ENCODE results near the gene ZNF530. TPM values are rescaled to one million over a fixed set of nuclear protein-coding genes. Genes with fewer than 3 reads are reported as not detected.
A peak's percentile ranks its signal among the peaks of the same experiment; 100 is the strongest.

ZNF530 gene
- polyA plus RNA-seq, 3 donors from 2014 or later, result 2.9 to 8.0 (median 5.2) TPM

DNA sequence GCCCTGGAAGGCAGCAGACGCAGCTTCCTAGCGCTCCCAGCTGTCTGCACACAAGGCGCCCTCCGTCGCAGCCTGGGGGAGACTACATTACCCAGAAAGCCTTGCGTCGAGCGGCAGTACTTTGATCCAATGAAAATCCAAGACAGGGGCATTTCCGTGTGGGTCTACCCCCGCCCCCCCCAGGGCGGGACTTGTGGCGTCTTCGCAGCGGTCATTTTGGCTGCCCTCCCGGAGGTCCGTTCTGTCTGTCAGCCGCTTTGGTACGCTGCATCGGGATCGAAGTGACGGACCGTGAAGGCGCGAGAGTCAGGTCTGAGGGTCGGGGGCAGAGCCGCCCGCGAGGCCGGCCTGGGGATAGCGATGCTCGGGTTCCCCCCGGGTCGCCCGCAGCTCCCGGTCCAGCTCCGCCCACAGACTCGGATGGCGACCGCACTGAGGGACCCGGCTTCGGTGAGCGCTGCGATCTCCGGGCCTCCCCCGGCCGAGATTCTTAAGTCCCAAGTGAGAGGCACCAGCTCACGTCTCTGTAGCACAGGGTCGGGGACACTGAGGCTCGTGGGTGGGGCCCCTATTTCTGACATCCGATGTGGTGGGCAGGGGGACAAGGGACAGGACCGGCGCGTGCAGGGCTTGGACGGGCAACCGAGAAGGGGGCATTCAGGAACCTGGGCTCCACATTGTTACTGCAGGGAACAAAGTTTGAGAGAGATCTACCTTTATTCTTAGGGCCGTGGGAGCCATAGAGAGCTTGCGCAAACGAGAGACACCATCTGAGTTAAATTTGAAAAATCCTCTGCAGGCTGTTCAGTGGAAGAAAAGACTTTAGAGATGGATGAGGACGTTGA lies 33.5 kb downstream of the ZNF530 start, which contains the start of gene ZNF211:
TSS of gene ZNF211 (plus strand) at position 182 of the 845 bp plus-strand sequence. CDS start at position 361, 179 bp downstream.
- peaks cover 28 to 47% of the 10 kb centered on the region in 2 donors for H3K4me1 Mint-ChIP-seq
- DNase-seq, result peak; percentile 86 to 89 (median 88)
- H3K27me3 Mint-ChIP-seq (ENCODE audit: low read depth in 3 of 3), result peaks cover 1 to 5% (median 4%) of the 10 kb centered on the region in 3 donors
- peaks cover 20 to 35% (median 31%) of the 10 kb centered on the region in 6 donors for H3K9me3 Mint-ChIP-seq
- H3K4me3 Mint-ChIP-seq, result peak within 1 kb of the TSS; percentile 93 to 95 (median 94)
- H3K36me3 Mint-ChIP-seq, result peaks cover 35 to 51% (median 40%) of the 10 kb centered on the region in 3 donors
- H3K27ac Mint-ChIP-seq, result peak within 1 kb of the TSS; percentile 82 to 93 (median 88)

- Mint-ChIP-seq H3K4me1 (peaks cover 28 to 47% of the 10 kb centered on the region in 2 donors), H3K4me3 (peak overlapping the region; percentile 93 to 95 (median 94)), H3K27ac (peak overlapping the region; percentile 82 to 93 (median 88)), H3K9me3 (peaks cover 25 to 35% (median 32%) of the 10 kb centered on the region in 6 donors), H3K27me3 (ENCODE audit: low read depth in 3 of 3) (peaks cover 1 to 7% (median 4%) of the 10 kb centered on the region in 3 donors), H3K36me3 (peaks cover 41 to 56% (median 46%) of the 10 kb centered on the region in 3 donors)
- DNase-seq, result no peak
Observed at GRCh38 chr19:57633832-57634131, 34.1 kb downstream of the ZNF530 start.

- H3K27ac Mint-ChIP-seq, result no peak overlapping the region
- DNase-seq, result no peak
- peaks cover 0 to 12% (median 7%) of the 10 kb centered on the region in 3 donors for H3K27me3 Mint-ChIP-seq (ENCODE audit: low read depth in 3 of 3)
- no peak overlapping the region for H3K4me3 Mint-ChIP-seq
- peaks cover 69 to 87% (median 82%) of the 10 kb centered on the region in 3 donors for H3K36me3 Mint-ChIP-seq
- peaks cover 30 to 43% of the 10 kb centered on the region in 2 donors for H3K4me1 Mint-ChIP-seq
- H3K9me3 Mint-ChIP-seq, result peaks cover 40 to 66% (median 62%) of the 10 kb centered on the region in 6 donors
Observed at GRCh38 chr19:57637379-57637778, 37.7 kb downstream of the ZNF530 start.

- H3K36me3 Mint-ChIP-seq, result peaks cover 62 to 75% (median 67%) of the 10 kb centered on the region in 3 donors
- no peak overlapping the region for H3K4me3 Mint-ChIP-seq
Observed at GRCh38 chr19:57641715-57642234, 42.1 kb downstream of the ZNF530 start.

GRCh38 chr19:57642396-57643046 lies 42.8 kb downstream of the ZNF530 start:
- Mint-ChIP-seq H3K4me1 (peaks cover 3 to 4% of the 10 kb centered on the region in 2 donors), H3K36me3 (peaks cover 54 to 68% (median 59%) of the 10 kb centered on the region in 3 donors), H3K27ac (no peak overlapping the region), H3K27me3 (ENCODE audit: low read depth in 3 of 3) (peaks cover 2 to 10% (median 3%) of the 10 kb centered on the region in 3 donors), H3K4me3 (no peak overlapping the region), H3K9me3 (peaks cover 43 to 96% (median 87%) of the 10 kb centered on the region in 6 donors)
- DNase-seq, result no peak

More at GRCh38 chr19:57641715-57642234, 42.1 kb downstream of the ZNF530 start:
- peak overlapping the region in 1 of 6 donors; percentile 12 for H3K27ac Mint-ChIP-seq
- DNase-seq, result no peak
- peaks cover 2 to 10% (median 3%) of the 10 kb centered on the region in 3 donors for H3K27me3 Mint-ChIP-seq (ENCODE audit: low read depth in 3 of 3)
- peaks cover 40 to 96% (median 89%) of the 10 kb centered on the region in 6 donors for H3K9me3 Mint-ChIP-seq
- peaks cover 3 to 4% of the 10 kb centered on the region in 2 donors for H3K4me1 Mint-ChIP-seq

DNA sequence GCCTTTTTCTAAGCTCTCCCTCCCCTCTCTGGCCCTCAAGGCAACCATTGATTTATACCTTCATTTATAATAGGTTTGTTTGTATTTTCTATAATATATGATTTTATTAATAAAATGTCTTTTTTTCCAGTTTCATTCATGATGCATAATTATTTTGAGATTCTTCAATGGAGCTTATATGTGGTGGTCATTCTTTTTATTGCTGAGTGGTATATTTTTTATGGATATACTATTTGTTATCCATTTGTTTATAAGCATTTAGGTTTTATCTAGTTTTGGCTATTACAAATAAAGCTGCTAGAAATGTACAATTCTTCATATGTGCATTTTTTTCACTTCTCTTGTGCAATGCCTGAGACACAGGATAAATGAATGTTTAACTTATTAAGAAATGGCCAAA lies 44.0 kb downstream of the ZNF530 start:
- Mint-ChIP-seq H3K4me1 (peaks cover 3 to 4% of the 10 kb centered on the region in 2 donors), H3K36me3 (peaks cover 45 to 58% (median 47%) of the 10 kb centered on the region in 3 donors), H3K27me3 (ENCODE audit: low read depth in 3 of 3) (peaks cover 2 to 9% (median 3%) of the 10 kb centered on the region in 3 donors), H3K4me3 (no peak overlapping the region), H3K9me3 (peaks cover 47 to 96% (median 84%) of the 10 kb centered on the region in 6 donors), H3K27ac (no peak overlapping the region)
- DNase-seq, result no peak

GRCh38 chr19:57648331-57649003 lies 48.8 kb downstream of the ZNF530 start:
- Mint-ChIP-seq H3K27me3 (ENCODE audit: low read depth in 3 of 3) (peaks cover 2 to 10% (median 5%) of the 10 kb centered on the region in 3 donors), H3K27ac (no peak overlapping the region), H3K36me3 (peaks cover 7 to 17% (median 15%) of the 10 kb centered on the region in 3 donors), H3K9me3 (peaks cover 25 to 82% (median 54%) of the 10 kb centered on the region in 6 donors), H3K4me1 (peaks cover 10 to 17% of the 10 kb centered on the region in 2 donors), H3K4me3 (no peak overlapping the region)
- no peak for DNase-seq

DNA sequence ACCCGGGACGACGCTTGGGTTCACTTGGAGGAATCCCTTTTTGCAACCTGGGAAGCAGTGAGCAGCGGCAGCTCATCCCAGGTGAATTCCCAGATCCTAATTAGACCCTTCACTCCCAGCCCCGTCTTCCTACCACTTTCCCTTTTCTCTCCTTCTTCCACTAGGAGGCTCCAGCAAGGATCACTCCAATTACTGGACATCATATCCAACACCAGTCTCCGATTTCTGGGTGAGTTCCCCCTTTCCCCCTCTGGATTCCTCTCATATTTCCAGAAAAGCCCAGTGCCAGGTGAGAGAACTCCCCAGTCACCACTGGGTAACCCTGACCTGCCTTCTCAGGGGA lies 51.9 kb downstream of the ZNF530 start:
- no peak for DNase-seq
- H3K9me3 Mint-ChIP-seq, result peaks cover 39 to 81% (median 50%) of the 10 kb centered on the region in 6 donors
- H3K27ac Mint-ChIP-seq, result peak overlapping the region in 2 of 6 donors; percentile 68 to 73
- H3K4me1 Mint-ChIP-seq, result peaks cover 10 to 17% of the 10 kb centered on the region in 2 donors
- H3K27me3 Mint-ChIP-seq (ENCODE audit: low read depth in 3 of 3), result peaks cover 2 to 16% (median 2%) of the 10 kb centered on the region in 3 donors
- H3K4me3 Mint-ChIP-seq, result peak overlapping the region in 4 of 5 donors; percentile 33 to 77 (median 56)
- peaks cover 12 to 17% (median 16%) of the 10 kb centered on the region in 3 donors for H3K36me3 Mint-ChIP-seq

GRCh38 chr19:57653689-57654088 lies 54.0 kb downstream of the ZNF530 start:
- H3K4me3 Mint-ChIP-seq, result no peak overlapping the region
- peaks cover 12 to 16% (median 14%) of the 10 kb centered on the region in 3 donors for H3K36me3 Mint-ChIP-seq
- no peak overlapping the region for H3K27ac Mint-ChIP-seq
- peaks cover 20 to 66% (median 41%) of the 10 kb centered on the region in 6 donors for H3K9me3 Mint-ChIP-seq
- peaks cover 10 to 17% of the 10 kb centered on the region in 2 donors for H3K4me1 Mint-ChIP-seq
- no peak for DNase-seq
- peaks cover 1 to 16% (median 2%) of the 10 kb centered on the region in 3 donors for H3K27me3 Mint-ChIP-seq (ENCODE audit: low read depth in 3 of 3)

- no peak for DNase-seq
- Mint-ChIP-seq H3K4me1 (peaks cover 10 to 17% of the 10 kb centered on the region in 2 donors), H3K4me3 (peak overlapping the region in 1 of 5 donors; percentile 17), H3K9me3 (peaks cover 20 to 64% (median 36%) of the 10 kb centered on the region in 6 donors), H3K27ac (no peak overlapping the region), H3K36me3 (peaks cover 12 to 16% (median 14%) of the 10 kb centered on the region in 3 donors), H3K27me3 (ENCODE audit: low read depth in 3 of 3) (peaks cover 0 to 16% (median 2%) of the 10 kb centered on the region in 3 donors)
Observed at GRCh38 chr19:57655443-57655842, 55.8 kb downstream of the ZNF530 start.

DNA sequence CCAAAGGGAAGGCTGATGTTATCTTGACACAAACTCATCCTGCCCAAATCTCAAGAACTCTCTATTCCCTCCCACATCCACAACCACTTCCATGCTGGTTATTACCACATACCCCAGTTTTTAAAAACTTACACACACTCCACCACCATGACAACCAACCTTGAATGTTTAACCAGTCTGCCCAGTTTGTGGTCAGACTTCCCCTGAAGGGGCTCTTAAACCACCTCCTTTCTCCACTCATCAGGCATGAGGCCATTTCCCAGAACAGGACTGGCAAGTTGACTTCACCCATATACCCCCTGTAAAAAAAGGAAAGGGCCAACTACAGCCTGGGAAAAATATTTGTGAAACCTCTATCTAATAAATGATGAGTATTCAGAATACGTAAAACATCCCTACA lies 56.7 kb downstream of the ZNF530 start:
- DNase-seq, result no peak
- peaks cover 20 to 61% (median 36%) of the 10 kb centered on the region in 6 donors for H3K9me3 Mint-ChIP-seq
- H3K4me1 Mint-ChIP-seq, result peaks cover 7 to 13% of the 10 kb centered on the region in 2 donors
- H3K27me3 Mint-ChIP-seq (ENCODE audit: low read depth in 3 of 3), result peaks cover 3 to 16% (median 5%) of the 10 kb centered on the region in 3 donors
- peaks cover 12 to 19% (median 12%) of the 10 kb centered on the region in 3 donors for H3K36me3 Mint-ChIP-seq
- H3K27ac Mint-ChIP-seq, result no peak overlapping the region
- H3K4me3 Mint-ChIP-seq, result no peak overlapping the region
